ENCODE results near the gene GRIK4.
"Not testable (repeated sequence)": the region's sequence is repeated elsewhere in the genome, so short reads cannot be mapped to it uniquely, and the experiment has no call there.

Gene GRIK4

DNA sequence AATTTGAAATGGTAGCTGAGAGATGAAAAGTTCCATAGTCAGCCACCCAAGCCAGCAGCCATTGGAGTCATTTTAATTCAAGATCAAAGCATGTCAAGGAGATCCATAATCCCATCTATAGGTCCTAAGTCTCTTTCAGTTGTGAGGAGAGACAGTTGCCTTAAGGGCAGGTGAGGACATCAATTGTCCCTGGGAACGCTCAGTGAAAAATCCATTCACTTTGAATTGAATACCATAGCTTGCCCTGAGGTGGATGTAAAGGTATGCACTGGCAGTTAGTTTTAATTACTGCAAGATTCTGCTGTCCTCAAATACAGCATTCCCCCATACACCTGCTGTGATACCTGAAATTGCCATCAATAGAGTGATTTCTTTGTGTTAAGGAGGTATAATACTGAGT lies 487.0 kb downstream of the GRIK4 start:
- 83 to 100% methylated on average over 1 of the region's 1 CpG for WGBS, 2 experiments (ENCODE audit: insufficient coverage in 2 of 2)
- H3K4me3 ChIP-seq (ENCODE audit: extremely low read depth, insufficient read depth, low read length, poor library complexity, severe bottlenecking): no peak overlapping the region
- no peaks in the 10 kb centered on the region for H3K4me1 ChIP-seq (ENCODE audit: control insufficient read depth, insufficient read depth, low read length, poor library complexity, severe bottlenecking)
- H3K27ac ChIP-seq (ENCODE audit: low read depth, low read length, severe bottlenecking): no peak overlapping the region
- no peaks in the 10 kb centered on the region for H3K36me3 ChIP-seq (ENCODE audit: control insufficient read depth, insufficient read depth, low read length)
- no peaks in the 10 kb centered on the region for H3K9me3 ChIP-seq (ENCODE audit: control insufficient read depth, low read length)

DNA sequence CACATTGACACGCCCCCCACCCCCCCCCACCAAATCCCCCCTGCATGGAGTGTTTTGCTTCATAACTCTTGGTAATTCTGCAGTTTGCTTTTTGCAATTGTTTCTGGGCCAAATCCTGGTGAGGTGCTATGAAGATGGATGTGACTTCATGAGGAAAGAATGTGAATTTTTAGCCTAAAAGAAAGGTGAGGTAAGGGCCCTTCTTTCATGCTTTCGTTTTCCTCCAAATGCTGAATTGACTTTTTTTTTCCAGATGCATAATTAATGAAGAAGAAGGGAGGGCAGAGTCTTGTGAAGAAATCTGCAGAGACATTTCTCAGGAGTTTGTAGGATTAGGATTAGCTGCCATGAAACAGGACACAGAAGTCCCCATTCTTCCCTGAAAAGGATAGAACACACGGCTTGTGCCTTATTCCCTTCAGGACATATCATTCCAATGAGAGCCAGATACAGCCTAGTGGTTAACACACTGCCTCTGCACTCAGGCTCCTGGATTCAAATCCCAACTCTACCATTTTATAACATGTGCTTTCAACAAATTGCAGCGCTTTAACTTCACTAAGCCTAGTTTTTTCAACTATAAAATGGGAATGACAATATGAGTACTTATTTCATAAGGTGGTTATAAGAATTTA lies 492.8 kb downstream of the GRIK4 start:
- Histone ChIP-seq H3K36me3 (ENCODE audit: control insufficient read depth, insufficient read depth, low read length) (no peaks in the 10 kb centered on the region), H3K4me3 (ENCODE audit: extremely low read depth, insufficient read depth, low read length, poor library complexity, severe bottlenecking) (no peak overlapping the region), H3K4me1 (ENCODE audit: control insufficient read depth, insufficient read depth, low read length, poor library complexity, severe bottlenecking) (peaks cover 6% of the 10 kb centered on the region), H3K27ac (ENCODE audit: low read depth, low read length, severe bottlenecking) (no peak overlapping the region), H3K9me3 (ENCODE audit: control insufficient read depth, low read length) (no peaks in the 10 kb centered on the region)
- WGBS, 2 experiments (ENCODE audit: insufficient coverage in 2 of 2): 33% methylated on average over 1 of the region's 4 CpGs; no CpG with 5 or more reads in 1 of the 2 experiments

DNA sequence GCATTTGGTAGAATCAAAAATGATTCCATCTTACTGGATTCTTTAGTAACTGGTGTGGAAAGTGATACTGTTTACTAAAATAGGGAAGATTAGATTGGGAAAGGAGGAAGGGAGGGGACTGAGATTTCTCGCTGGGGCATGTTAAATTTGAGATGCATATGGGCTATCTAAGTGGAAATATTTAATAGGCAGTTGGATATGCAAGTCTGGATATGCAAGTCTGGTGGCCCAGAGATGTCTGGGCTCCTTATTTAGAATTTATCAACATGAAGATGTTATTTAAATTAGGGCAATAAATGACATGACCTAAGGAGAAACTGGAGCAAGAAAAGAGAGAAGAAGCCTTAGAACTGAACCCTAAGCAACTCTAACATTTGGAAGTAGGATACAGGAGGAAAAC lies 495.4 kb downstream of the GRIK4 start:
- WGBS, 2 experiments (ENCODE audit: insufficient coverage in 2 of 2): 83 to 100% methylated on average over 1 of the region's 1 CpG
- Histone ChIP-seq H3K36me3 (ENCODE audit: control insufficient read depth, insufficient read depth, low read length) (no peaks in the 10 kb centered on the region), H3K4me3 (ENCODE audit: extremely low read depth, insufficient read depth, low read length, poor library complexity, severe bottlenecking) (no peak overlapping the region), H3K27ac (ENCODE audit: low read depth, low read length, severe bottlenecking) (no peak overlapping the region), H3K4me1 (ENCODE audit: control insufficient read depth, insufficient read depth, low read length, poor library complexity, severe bottlenecking) (peaks cover 6% of the 10 kb centered on the region), H3K9me3 (ENCODE audit: control insufficient read depth, low read length) (no peaks in the 10 kb centered on the region)

DNA sequence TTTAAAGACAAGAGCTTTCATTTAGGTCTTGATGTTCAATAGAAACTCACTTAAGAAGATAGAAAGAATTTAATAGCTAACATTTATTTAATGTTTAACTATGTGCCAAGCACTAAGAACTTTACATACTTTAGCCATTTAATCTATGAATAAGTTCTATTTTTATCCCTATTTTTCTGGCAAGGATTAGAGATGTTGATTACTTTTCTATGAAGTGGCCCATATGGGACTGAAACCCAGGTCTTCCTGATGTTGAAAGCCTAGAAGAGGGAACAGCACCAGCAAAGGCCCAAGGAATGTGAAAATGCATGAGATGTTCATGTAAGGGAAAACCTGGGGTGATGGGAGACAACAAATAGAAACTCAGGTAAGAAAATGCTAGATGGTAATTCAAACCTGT lies 497.0 kb downstream of the GRIK4 start:
- Histone ChIP-seq H3K27ac (ENCODE audit: low read depth, low read length, severe bottlenecking) (no peak overlapping the region), H3K9me3 (ENCODE audit: control insufficient read depth, low read length) (no peaks in the 10 kb centered on the region), H3K4me1 (ENCODE audit: control insufficient read depth, insufficient read depth, low read length, poor library complexity, severe bottlenecking) (peaks cover 6% of the 10 kb centered on the region), H3K4me3 (ENCODE audit: extremely low read depth, insufficient read depth, low read length, poor library complexity, severe bottlenecking) (no peak overlapping the region), H3K36me3 (ENCODE audit: control insufficient read depth, insufficient read depth, low read length) (no peaks in the 10 kb centered on the region)

DNA sequence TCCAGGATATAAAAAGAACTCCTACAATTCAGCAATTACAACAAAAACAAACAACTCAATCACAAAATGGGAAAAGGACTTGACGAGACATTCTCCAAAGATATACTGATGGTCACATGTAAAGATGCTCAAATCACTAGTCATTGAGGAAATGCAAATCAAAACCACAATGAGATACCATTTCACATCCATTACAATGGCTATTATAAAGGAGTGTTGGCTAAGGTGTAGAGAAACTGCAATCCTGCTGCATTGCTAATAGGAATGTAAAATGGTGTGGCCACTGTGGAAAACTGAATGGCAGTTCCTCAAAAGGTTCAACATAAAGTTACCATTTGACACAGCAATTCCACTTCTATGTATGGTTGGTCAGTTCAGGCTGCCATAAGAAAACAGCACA lies 500.5 kb downstream of the GRIK4 start:
- Histone ChIP-seq H3K27ac (ENCODE audit: low read depth, low read length, severe bottlenecking) (no peak overlapping the region), H3K36me3 (ENCODE audit: control insufficient read depth, insufficient read depth, low read length) (no peaks in the 10 kb centered on the region)
- 100% methylated on average over 1 of the region's 1 CpG; no CpG with 5 or more reads in 1 of the 2 experiments for WGBS, 2 experiments (ENCODE audit: insufficient coverage in 2 of 2)

DNA sequence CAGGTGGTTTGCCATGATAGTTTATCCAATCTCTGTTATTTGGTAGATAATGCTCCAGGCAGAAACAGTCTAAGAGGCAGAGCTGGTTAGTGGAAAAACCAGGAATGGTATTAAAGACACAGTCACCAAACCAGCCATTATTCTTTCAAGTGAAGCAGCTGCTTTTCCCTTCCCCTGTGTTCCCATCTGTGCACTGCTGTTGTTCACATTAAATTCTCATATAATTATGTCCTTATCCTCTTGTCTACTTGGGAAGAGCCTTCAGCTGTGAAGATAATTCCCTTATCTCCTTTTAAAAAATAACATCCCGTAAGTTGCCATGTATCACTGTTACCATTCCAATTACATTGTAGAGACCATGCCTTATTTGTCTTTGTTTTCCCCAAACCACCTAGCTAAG lies 507.2 kb downstream of the GRIK4 start:
- Histone ChIP-seq H3K9me3 (ENCODE audit: control insufficient read depth, low read length) (no peaks in the 10 kb centered on the region), H3K36me3 (ENCODE audit: control insufficient read depth, insufficient read depth, low read length) (no peaks in the 10 kb centered on the region), H3K4me1 (ENCODE audit: control insufficient read depth, insufficient read depth, low read length, poor library complexity, severe bottlenecking) (no peaks in the 10 kb centered on the region), H3K27ac (ENCODE audit: low read depth, low read length, severe bottlenecking) (no peak overlapping the region), H3K4me3 (ENCODE audit: extremely low read depth, insufficient read depth, low read length, poor library complexity, severe bottlenecking) (no peak overlapping the region)
- WGBS, 2 experiments (ENCODE audit: insufficient coverage in 2 of 2): 90% methylated on average over 1 of the region's 1 CpG; no CpG with 5 or more reads in 1 of the 2 experiments

More for the DNA sequence above, 500.5 kb downstream of the GRIK4 start:
- Histone ChIP-seq H3K9me3 (ENCODE audit: control insufficient read depth, low read length) (no peaks in the 10 kb centered on the region), H3K4me1 (ENCODE audit: control insufficient read depth, insufficient read depth, low read length, poor library complexity, severe bottlenecking) (no peaks in the 10 kb centered on the region), H3K4me3 (ENCODE audit: extremely low read depth, insufficient read depth, low read length, poor library complexity, severe bottlenecking) (no peak overlapping the region)

DNA sequence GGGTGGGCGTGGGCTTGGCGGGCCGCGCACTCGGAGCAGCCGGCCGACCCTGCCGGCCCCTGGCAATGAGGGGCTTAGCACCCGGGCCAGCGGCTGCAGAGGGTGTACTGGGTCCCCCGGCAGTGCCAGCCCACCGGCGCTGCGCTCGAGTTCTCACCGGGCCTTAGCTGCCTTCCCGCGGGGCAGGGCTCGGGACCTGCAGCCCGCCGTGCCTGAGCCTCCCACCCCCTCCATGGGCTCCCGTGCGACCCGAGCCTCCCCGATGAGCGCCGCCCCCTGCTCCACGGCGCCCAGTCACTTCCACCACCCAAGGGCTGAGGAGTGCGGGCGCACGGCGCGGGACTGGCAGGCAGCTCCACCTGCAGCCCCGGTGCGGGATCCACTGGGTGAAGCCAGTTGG lies 510.2 kb downstream of the GRIK4 start:
- H3K27ac ChIP-seq (ENCODE audit: low read depth, low read length, severe bottlenecking); H3K4me1 ChIP-seq (ENCODE audit: control insufficient read depth, insufficient read depth, low read length, poor library complexity, severe bottlenecking); H3K36me3 ChIP-seq (ENCODE audit: control insufficient read depth, insufficient read depth, low read length); H3K4me3 ChIP-seq (ENCODE audit: extremely low read depth, insufficient read depth, low read length, poor library complexity, severe bottlenecking); H3K9me3 ChIP-seq (ENCODE audit: control insufficient read depth, low read length): not testable (repeated sequence)
- WGBS, 2 experiments (ENCODE audit: insufficient coverage in 2 of 2): 94 to 96% methylated on average over 26 to 31 of the region's 36 CpGs

DNA sequence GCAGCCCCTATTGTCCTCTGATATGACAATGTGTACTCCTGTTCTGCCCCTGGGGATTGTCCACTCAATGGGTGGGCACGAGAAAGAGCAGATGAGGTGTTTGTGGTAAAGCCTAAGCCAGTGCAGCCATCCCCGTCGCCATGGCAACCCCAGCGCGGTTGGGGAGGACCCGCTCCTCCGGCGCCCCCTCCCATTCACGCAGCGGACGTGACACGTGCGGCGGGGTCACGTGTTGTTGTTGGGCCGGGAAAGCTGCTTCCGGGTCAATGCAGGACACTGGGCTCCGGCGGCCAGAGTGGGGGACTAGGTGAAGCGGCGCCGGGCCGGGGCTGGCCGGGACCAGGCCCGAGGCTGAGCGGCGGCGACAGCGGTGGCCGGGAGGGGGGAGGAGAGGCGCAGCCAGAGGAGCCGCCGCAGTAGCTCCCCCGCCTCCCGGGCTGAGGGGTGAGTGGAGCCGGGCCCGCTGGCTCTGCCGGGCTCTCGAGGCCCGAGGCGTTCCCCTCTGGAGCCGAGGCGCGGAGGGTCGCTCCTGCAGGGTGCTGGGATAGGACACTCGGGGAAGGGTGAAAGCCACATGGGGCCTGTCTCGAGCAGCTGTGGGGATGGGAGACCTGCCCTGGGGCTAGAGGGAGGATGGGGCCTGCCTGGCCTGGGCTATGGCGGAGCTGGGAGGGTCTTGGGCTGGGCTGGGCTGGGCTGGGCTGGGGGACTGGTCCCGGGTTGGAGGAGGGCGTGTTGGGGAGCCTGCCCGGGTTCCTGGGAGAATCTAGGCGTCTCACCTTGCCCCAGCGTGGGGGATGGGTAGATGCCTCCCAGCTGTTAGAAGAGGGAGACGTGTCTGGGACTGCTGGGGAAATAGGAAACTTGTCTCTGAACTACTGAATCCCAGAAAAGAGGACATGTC lies 512.6 kb downstream of the GRIK4 start, which contains the start of gene TBCEL:
Gene TBCEL (plus strand): TSS at position 255 of the 904 bp plus-strand sequence. CDS start 21,589 bp downstream, outside the sequence.
- H3K27ac ChIP-seq (ENCODE audit: low read depth, low read length, severe bottlenecking): peak within 1 kb of the TSS; percentile 71

DNA sequence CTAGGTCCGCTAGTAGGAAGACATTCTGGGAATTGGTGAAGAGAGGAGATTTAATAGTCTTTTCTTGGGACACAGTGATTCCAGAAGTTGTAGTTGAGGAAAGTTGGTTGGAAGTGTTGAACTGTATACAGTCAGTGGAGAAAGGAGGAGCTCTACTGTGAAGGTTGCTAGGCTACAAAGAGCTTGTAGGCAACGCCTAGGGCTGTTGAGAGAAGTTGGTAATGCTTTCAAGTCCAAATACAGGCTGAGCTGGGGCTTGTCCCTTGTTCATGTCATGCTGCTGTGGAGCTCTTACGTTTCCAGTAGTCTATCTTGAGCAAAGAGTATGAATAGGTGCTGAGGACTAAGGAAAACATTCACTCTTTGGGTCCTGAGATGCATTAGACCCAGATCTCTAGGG lies 513.4 kb downstream of the GRIK4 start:
- Histone ChIP-seq H3K27ac (ENCODE audit: low read depth, low read length, severe bottlenecking) (peak overlapping the region; percentile 10), H3K9me3 (ENCODE audit: control insufficient read depth, low read length) (no peaks in the 10 kb centered on the region), H3K36me3 (ENCODE audit: control insufficient read depth, insufficient read depth, low read length) (peaks cover 5% of the 10 kb centered on the region), H3K4me1 (ENCODE audit: control insufficient read depth, insufficient read depth, low read length, poor library complexity, severe bottlenecking) (peaks cover 9% of the 10 kb centered on the region), H3K4me3 (ENCODE audit: extremely low read depth, insufficient read depth, low read length, poor library complexity, severe bottlenecking) (peak overlapping the region; percentile 84)
- WGBS, 2 experiments (ENCODE audit: insufficient coverage in 2 of 2): 76 to 78% methylated on average over 3 of the region's 3 CpGs

More for the DNA sequence above, 512.6 kb downstream of the GRIK4 start, which contains the start of gene TBCEL:
- 1 to 2% methylated on average over 37 to 51 of the region's 54 CpGs for WGBS, 2 experiments (ENCODE audit: insufficient coverage in 2 of 2)
- Histone ChIP-seq H3K4me3 (ENCODE audit: extremely low read depth, insufficient read depth, low read length, poor library complexity, severe bottlenecking) (peak within 1 kb of the TSS; percentile 84), H3K9me3 (ENCODE audit: control insufficient read depth, low read length) (no peaks in the 10 kb centered on the region), H3K36me3 (ENCODE audit: control insufficient read depth, insufficient read depth, low read length) (peaks cover 5% of the 10 kb centered on the region), H3K4me1 (ENCODE audit: control insufficient read depth, insufficient read depth, low read length, poor library complexity, severe bottlenecking) (peaks cover 9% of the 10 kb centered on the region)

DNA sequence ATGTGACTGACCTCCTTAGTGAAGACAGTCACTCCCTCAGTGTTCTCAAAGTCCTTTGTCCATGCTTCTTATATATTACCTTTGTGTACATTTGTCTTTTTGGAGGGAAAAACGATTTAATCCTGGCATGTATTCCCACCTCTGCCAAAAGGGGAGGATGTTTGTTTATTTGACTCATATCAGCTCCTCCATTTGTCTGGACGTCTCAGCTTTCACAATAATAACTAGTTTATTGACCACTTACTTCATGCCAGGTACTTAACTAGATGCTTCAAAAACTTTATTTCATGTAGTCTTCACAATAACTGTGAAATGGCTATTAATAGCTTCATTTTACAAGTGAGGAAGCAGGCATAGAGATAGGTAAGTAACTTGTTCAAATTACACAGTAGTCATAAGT lies 517.6 kb downstream of the GRIK4 start:
- H3K36me3 ChIP-seq (ENCODE audit: control insufficient read depth, insufficient read depth, low read length): peaks cover 5% of the 10 kb centered on the region
- peaks cover 14% of the 10 kb centered on the region for H3K4me1 ChIP-seq (ENCODE audit: control insufficient read depth, insufficient read depth, low read length, poor library complexity, severe bottlenecking)
- H3K27ac ChIP-seq (ENCODE audit: low read depth, low read length, severe bottlenecking): no peak overlapping the region
- no CpG with 5 or more reads among the region's 2 CpGs for WGBS, 2 experiments (ENCODE audit: insufficient coverage in 2 of 2)
- no peak overlapping the region for H3K4me3 ChIP-seq (ENCODE audit: extremely low read depth, insufficient read depth, low read length, poor library complexity, severe bottlenecking)
- no peaks in the 10 kb centered on the region for H3K9me3 ChIP-seq (ENCODE audit: control insufficient read depth, low read length)

Measured in mesodermal cell (in vitro differentiated cells).